Activated B cell treated with CpG ODN at 0.5 μM for 24 hours (primary cell): Measurements from ENCODE around the gene RAB11FIP3. TPM values are rescaled to one million over a fixed set of nuclear protein-coding genes. Genes with fewer than 3 reads are reported as not detected.

Source experiments
- ATAC-seq: fragments of 200-7000 bp; cut with Tn5 transposase; one replicate; pipeline ENCODE4 v1.10.0; 2021; ENCODE audit warnings: low read depth, mild to moderate bottlenecking, moderate library complexity
- CTCF ChIA-PET: fragments of 350-600 bp; sonication (Branson Sonifier 250); formaldehyde crosslinking; loops from one replicate; lab custom pipeline; 2021; ENCODE audit warnings: antibody characterized with exemption; lab: Charles Lee
- POLR2A ChIA-PET: fragments of 350-600 bp; sonication (Branson Sonifier 250); formaldehyde crosslinking; loops from one replicate; lab custom pipeline; 2021; ENCODE audit warnings: antibody characterized with exemption; lab: Charles Lee
- DNase-seq: peaks from one replicate; pipeline ENCODE4 v3.0.0; 2022
- H3K27ac Mint-ChIP-seq: one replicate; pipeline ENCODE4 v1.8.0; 2020; ENCODE audit warnings: mixed read lengths
- H3K27me3 Mint-ChIP-seq: one replicate; pipeline ENCODE4 v1.8.0; 2021; ENCODE audit warnings: mixed read lengths
- H3K36me3 Mint-ChIP-seq: one replicate; pipeline ENCODE4 v1.8.0; 2021; ENCODE audit warnings: low read depth, mixed read lengths
- H3K4me1 Mint-ChIP-seq: one replicate; pipeline ENCODE4 v1.8.0; 2021; ENCODE audit warnings: mixed read lengths
- H3K4me3 Mint-ChIP-seq: one replicate; pipeline ENCODE4 v1.8.0; 2020; ENCODE audit warnings: mild to moderate bottlenecking, mixed read lengths
- H3K9me3 Mint-ChIP-seq: one replicate; pipeline ENCODE4 v1.8.0; 2020; ENCODE audit warnings: mixed read lengths
- CTCF ChIP-seq: fragments of 200-600 bp; IDR thresholded peaks from one replicate; pipeline ENCODE4 v1.8.0; 2022; ENCODE audit warnings: antibody characterized with exemption, mild to moderate bottlenecking
- intact Hi-C: fragments of 100-400 bp; cut with micrococcal nuclease; formaldehyde crosslinking; loops from one replicate; pipeline ENCODE4 v1.15.1; 2024
- total RNA-seq: library from RNA; stranded (reverse); gene quantifications from 2 replicates; pipeline ENCODE4 v1.2.3, GENCODE V29; 2022

The RAB11FIP3 gene
- total RNA-seq, 1 donor from 2014 or later: 35.4 TPM

GRCh38 chr16:561957-562938 is 136.8 kb downstream of the RAB11FIP3 start:
- Mint-ChIP-seq H3K4me1 (peaks cover 13% of the 10 kb centered on the region), H3K36me3 (no peaks in the 10 kb centered on the region), H3K4me3 (no peak overlapping the region), H3K27ac (no peak overlapping the region), H3K9me3 (no peaks in the 10 kb centered on the region), H3K27me3 (peaks cover 10% of the 10 kb centered on the region)
- intact Hi-C loops: no loop called here
- no peak for TF ChIP-seq CTCF
- ChIA-PET CTCF (no interaction called here), POLR2A (no interaction called here)
- ATAC-seq (no peak), DNase-seq (no peak)

- Mint-ChIP-seq H3K4me3 (no peak overlapping the region), H3K27ac (no peak overlapping the region), H3K4me1 (peaks cover 14% of the 10 kb centered on the region), H3K27me3 (peaks cover 10% of the 10 kb centered on the region), H3K9me3 (no peaks in the 10 kb centered on the region), H3K36me3 (no peaks in the 10 kb centered on the region)
- no peak for TF ChIP-seq CTCF
- no peak for ATAC-seq
- CTCF ChIA-PET: no interaction called here
- intact Hi-C loops: no loop called here
- no peak for DNase-seq
- POLR2A ChIA-PET: no interaction called here
Measured at GRCh38 chr16:563072-563644, 137.7 kb downstream of the RAB11FIP3 start.

GRCh38 chr16:564690-565418 is 139.4 kb downstream of the RAB11FIP3 start:
- Mint-ChIP-seq H3K27me3 (peaks cover 7% of the 10 kb centered on the region), H3K4me1 (peaks cover 18% of the 10 kb centered on the region), H3K27ac (no peak overlapping the region), H3K4me3 (no peak overlapping the region), H3K36me3 (no peaks in the 10 kb centered on the region), H3K9me3 (no peaks in the 10 kb centered on the region)
- ATAC-seq (no peak), DNase-seq (no peak)
- POLR2A ChIA-PET: interaction anchor here (0.6 kb wide), 1 partner anchor 194 kb away, joined by 6 read pairs; no protein-coding TSS in a partner anchor
- intact Hi-C loops: loop anchor here (5.0 kb wide), 1 partner anchor 38 kb away; the partner anchor contains the start of gene CAPN15
- CTCF ChIA-PET: no interaction called here
- TF ChIP-seq CTCF: no peak

- ATAC-seq: no peak
- CTCF ChIA-PET: no interaction called here
- no peaks in the 10 kb centered on the region for H3K36me3 Mint-ChIP-seq
- H3K4me3 Mint-ChIP-seq: no peak overlapping the region
- peaks cover 23% of the 10 kb centered on the region for H3K4me1 Mint-ChIP-seq
- no peak for TF ChIP-seq CTCF
- intact Hi-C loops: loop anchor here (5.0 kb wide), 1 partner anchor 38 kb away; the partner anchor contains the start of gene CAPN15
- DNase-seq: no peak
- H3K27me3 Mint-ChIP-seq: peaks cover 7% of the 10 kb centered on the region
- H3K9me3 Mint-ChIP-seq: no peaks in the 10 kb centered on the region
- H3K27ac Mint-ChIP-seq: no peak overlapping the region
- POLR2A ChIA-PET: interaction anchor here (0.6 kb wide), 1 partner anchor 195 kb away, joined by 6 read pairs; no protein-coding TSS in a partner anchor
Measured at GRCh38 chr16:565419-566330, 140.2 kb downstream of the RAB11FIP3 start.
